EL (cell line): ENCODE measurements around the gene GRM7.

Source experiments
- DNase-seq: peaks from one replicate; pipeline ENCODE4 v3.0.0-alpha.2; 2016

The GRM7 gene

GRCh38 chr3:7421065-7421464 lies 560.1 kb downstream of the GRM7 start:
- no peak for DNase-seq

GRCh38 chr3:7423036-7423435 lies 562.1 kb downstream of the GRM7 start:
- DNase-seq = no peak

- DNase-seq = no peak
These were observed 563.1 kb downstream of the GRM7 start for GRCh38 chr3:7423995-7424394.

GRCh38 chr3:7428206-7428718 lies 567.3 kb downstream of the GRM7 start:
- no peak for DNase-seq

GRCh38 chr3:7432610-7433009 lies 571.7 kb downstream of the GRM7 start:
- no peak for DNase-seq

GRCh38 chr3:7433073-7433472 lies 572.2 kb downstream of the GRM7 start:
- DNase-seq = no peak

GRCh38 chr3:7436542-7436941 lies 575.6 kb downstream of the GRM7 start:
- DNase-seq = no peak

- no peak for DNase-seq
These were observed 576.3 kb downstream of the GRM7 start for GRCh38 chr3:7437231-7437630.

- no peak for DNase-seq
These were observed 578.3 kb downstream of the GRM7 start for GRCh38 chr3:7439101-7439680.

GRCh38 chr3:7444886-7445285 lies 584.0 kb downstream of the GRM7 start:
- no peak for DNase-seq

- no peak for DNase-seq
These were observed 584.4 kb downstream of the GRM7 start for GRCh38 chr3:7445331-7445730.

GRCh38 chr3:7447197-7447769 lies 586.4 kb downstream of the GRM7 start:
- no peak for DNase-seq

- no peak for DNase-seq
These were observed 595.5 kb downstream of the GRM7 start for GRCh38 chr3:7456386-7456785.

GRCh38 chr3:7461202-7461825 lies 600.4 kb downstream of the GRM7 start:
- no peak for DNase-seq

- DNase-seq = no peak
These were observed 609.0 kb downstream of the GRM7 start for GRCh38 chr3:7469866-7470265.

GRCh38 chr3:7484636-7485035 lies 623.7 kb downstream of the GRM7 start:
- no peak for DNase-seq

GRCh38 chr3:7487763-7488162 lies 626.8 kb downstream of the GRM7 start:
- DNase-seq = no peak

- no peak for DNase-seq
These were observed 628.5 kb downstream of the GRM7 start for GRCh38 chr3:7489417-7489816.

GRCh38 chr3:7498715-7499114 lies 637.8 kb downstream of the GRM7 start:
- no peak for DNase-seq

- no peak for DNase-seq
These were observed 642.5 kb downstream of the GRM7 start for GRCh38 chr3:7503431-7503830.

- no peak for DNase-seq
These were observed 644.2 kb downstream of the GRM7 start for GRCh38 chr3:7504886-7505775.

GRCh38 chr3:7506606-7507180 lies 645.8 kb downstream of the GRM7 start:
- DNase-seq = no peak

GRCh38 chr3:7508821-7509220 lies 647.9 kb downstream of the GRM7 start:
- DNase-seq = no peak
